ENCODE measurements around the gene SLC16A6. TPM values are rescaled to one million over a fixed set of nuclear protein-coding genes. Genes with fewer than 3 reads are reported as not detected.
"Not testable (repeated sequence)": the region's sequence is repeated elsewhere in the genome, so short reads cannot be mapped to it uniquely, and the experiment has no call there.

Gene SLC16A6
- total RNA-seq, 4 donors from 2014 or later, result 1.1 to 1.7 TPM; not detected in 2

DNA sequence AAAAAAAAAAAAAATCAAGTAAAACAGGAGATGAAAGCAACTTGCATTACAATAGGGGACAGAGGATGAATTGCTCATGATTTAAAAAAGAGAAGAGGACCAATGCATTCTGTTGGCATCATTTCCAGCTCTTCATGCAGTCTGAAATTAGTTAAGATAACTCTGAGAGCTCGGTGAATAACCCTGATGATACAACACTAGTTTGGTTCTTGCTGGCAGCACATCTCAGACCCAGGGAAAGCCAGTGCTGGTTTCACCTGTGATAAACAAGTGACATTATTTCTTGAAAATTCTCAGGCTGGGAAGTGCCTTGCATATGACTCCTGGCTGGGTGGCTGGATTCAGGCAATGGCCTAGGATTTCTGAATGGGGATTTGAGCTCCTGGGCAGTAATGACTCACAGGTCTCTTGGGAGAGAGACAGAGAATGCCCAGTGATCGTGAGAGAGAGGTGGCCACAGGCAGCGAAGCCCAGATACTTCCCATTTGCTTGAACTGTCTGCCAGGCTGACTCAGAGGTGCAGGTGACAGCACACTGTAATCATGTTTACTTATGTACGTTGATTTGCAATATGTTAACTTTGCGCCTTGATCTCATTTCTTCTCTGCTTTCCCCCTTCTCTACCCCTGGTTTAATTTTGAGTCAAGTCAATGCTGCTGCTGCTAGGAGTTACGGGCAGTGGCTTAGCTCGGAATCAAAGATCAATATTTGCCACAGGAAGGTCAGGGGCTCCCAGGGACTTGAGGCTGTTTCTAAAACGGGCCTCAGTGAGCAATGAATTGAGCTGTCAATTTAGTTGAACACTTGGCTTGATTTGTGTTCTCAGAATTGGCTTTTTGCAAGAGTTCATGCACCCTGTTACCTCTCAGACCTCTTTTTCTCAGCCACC, 27.4 kb upstream of the SLC16A6 start:
- no peak for DNase-seq
- Histone ChIP-seq H3K9me3 (no peaks in the 10 kb centered on the region), H3K4me3 (no peak overlapping the region), H3K27ac (no peak overlapping the region), H3K27me3 (no peaks in the 10 kb centered on the region), H3K36me3 (no peaks in the 10 kb centered on the region), H3K4me1 (no peaks in the 10 kb centered on the region)
- TF ChIP-seq POLR2A (IDR thresholded peaks at IDR 0.05), result no peak
- TF ChIP-seq, protein P1, sequence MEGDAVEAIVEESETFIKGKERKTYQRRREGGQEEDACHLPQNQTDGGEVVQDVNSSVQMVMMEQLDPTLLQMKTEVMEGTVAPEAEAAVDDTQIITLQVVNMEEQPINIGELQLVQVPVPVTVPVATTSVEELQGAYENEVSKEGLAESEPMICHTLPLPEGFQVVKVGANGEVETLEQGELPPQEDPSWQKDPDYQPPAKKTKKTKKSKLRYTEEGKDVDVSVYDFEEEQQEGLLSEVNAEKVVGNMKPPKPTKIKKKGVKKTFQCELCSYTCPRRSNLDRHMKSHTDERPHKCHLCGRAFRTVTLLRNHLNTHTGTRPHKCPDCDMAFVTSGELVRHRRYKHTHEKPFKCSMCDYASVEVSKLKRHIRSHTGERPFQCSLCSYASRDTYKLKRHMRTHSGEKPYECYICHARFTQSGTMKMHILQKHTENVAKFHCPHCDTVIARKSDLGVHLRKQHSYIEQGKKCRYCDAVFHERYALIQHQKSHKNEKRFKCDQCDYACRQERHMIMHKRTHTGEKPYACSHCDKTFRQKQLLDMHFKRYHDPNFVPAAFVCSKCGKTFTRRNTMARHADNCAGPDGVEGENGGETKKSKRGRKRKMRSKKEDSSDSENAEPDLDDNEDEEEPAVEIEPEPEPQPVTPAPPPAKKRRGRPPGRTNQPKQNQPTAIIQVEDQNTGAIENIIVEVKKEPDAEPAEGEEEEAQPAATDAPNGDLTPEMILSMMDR (IDR thresholded peaks at IDR 0.05), result no peak

DNA sequence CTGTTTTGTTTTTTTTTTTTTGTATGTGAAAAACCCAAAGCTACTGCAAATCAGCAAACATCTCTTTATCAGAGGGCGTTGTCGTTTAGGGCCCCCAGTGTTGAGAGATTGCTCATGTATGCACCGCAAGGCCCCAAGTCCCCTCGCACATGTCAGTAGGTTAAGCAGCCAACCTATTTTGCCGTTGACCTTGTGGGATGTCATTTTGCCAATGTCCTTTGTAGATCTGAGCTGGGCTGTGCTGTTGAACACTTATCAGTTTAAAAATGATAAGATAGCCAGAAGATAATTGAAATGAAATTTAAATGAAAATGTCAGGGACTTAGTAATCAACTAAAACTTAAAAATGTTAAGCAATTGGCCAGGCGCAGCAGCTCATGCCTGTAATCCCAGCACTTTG, 26.5 kb upstream of the SLC16A6 start:
- DNase-seq, result no peak
- TF ChIP-seq, protein P1 (IDR thresholded peaks at IDR 0.05), result no peak
- no peak for TF ChIP-seq POLR2A (IDR thresholded peaks at IDR 0.05)
- H3K4me3 ChIP-seq, result no peak overlapping the region
- H3K9me3 ChIP-seq, result no peaks in the 10 kb centered on the region
- no peak overlapping the region for H3K27ac ChIP-seq
- H3K27me3 ChIP-seq, result no peaks in the 10 kb centered on the region
- H3K4me1 ChIP-seq, result no peaks in the 10 kb centered on the region
- H3K36me3 ChIP-seq, result no peaks in the 10 kb centered on the region

DNA sequence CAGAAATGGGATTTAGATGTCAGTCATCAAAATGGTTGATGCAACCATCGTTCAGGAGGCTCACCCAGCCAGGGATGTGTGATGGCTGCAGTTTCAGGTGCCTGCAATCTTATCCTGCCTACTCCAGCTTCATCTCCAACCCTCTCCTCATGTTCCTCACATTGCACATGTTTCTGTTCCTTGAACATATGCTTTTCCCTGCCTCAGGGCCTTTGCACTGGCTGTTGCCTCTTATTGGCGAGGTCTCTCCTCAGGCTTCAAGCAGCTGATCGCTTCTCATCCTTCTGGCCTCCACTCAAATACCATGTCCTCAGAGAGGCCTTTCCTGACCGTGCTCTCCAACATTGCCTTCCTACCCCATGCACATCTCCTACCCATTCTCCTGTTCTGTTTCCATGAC, 25.0 kb upstream of the SLC16A6 start:
- Histone ChIP-seq H3K9me3 (no peaks in the 10 kb centered on the region), H3K4me1 (no peaks in the 10 kb centered on the region), H3K27me3 (no peaks in the 10 kb centered on the region), H3K36me3 (no peaks in the 10 kb centered on the region), H3K27ac (no peak overlapping the region), H3K4me3 (no peak overlapping the region)
- no peak for TF ChIP-seq POLR2A (IDR thresholded peaks at IDR 0.05)
- TF ChIP-seq, protein P1 (IDR thresholded peaks at IDR 0.05), result no peak
- DNase-seq, result no peak

DNA sequence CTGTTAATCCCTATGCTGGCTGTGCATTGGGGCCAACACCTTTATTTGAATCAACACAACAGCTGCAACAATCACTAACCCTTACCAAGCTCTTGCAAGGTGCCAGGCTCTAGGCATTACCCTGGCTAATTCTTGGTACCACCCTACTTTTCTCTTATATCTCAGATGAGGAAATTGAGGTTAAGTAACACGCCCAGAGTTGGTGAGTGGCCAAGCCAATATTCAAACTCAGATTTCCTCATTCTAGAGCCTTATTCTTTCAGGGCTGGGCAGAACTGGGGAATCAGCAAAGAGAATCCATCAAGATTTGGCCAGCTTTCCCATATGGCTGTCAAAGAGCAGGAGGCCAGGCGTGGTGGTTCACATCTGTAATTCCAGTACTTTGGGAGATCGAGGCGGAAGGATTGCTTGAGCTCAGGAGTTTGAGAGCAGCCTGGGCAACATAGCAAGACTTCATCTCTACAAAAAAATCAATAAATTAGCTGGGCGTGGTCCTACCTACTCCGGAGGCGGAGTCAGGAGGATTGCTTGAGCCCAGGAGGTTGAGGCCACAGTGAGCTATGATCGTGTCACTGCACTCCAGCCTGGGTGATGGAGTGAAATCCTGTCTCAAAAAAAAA, 24.1 kb upstream of the SLC16A6 start:
- Histone ChIP-seq H3K27ac (no peak overlapping the region), H3K36me3 (no peaks in the 10 kb centered on the region), H3K9me3 (no peaks in the 10 kb centered on the region), H3K27me3 (no peaks in the 10 kb centered on the region), H3K4me1 (no peaks in the 10 kb centered on the region), H3K4me3 (no peak overlapping the region)
- TF ChIP-seq POLR2A (IDR thresholded peaks at IDR 0.05), result no peak
- TF ChIP-seq, protein P1 (IDR thresholded peaks at IDR 0.05), result no peak
- peak in 1 of 3 donors; percentile 53 for DNase-seq

DNA sequence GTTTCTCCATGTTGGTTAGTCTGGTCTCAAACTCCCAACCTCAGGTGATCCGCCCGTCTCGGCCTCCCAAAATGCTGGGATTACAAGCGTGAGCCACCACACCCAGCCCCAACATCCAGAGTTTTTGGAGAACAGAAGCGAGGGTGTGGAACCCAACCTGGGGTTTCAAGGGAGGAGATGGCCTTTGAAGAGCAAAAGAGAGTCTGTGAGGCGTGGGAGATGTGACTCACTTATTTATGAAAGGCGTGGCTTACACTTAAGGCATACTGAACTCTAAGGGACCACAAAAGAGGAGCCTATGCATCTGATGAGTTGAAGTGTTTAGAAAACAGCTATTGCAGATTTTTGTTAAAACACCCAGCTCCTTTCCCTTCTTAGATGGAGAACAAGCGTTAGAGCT, 19.2 kb upstream of the SLC16A6 start:
- Histone ChIP-seq H3K4me3 (no peak overlapping the region), H3K4me1 (no peaks in the 10 kb centered on the region), H3K27ac (no peak overlapping the region), H3K36me3 (no peaks in the 10 kb centered on the region), H3K27me3 (no peaks in the 10 kb centered on the region), H3K9me3 (no peaks in the 10 kb centered on the region)
- TF ChIP-seq, protein P1 (IDR thresholded peaks at IDR 0.05), result no peak
- TF ChIP-seq POLR2A (IDR thresholded peaks at IDR 0.05), result no peak
- DNase-seq, result no peak

DNA sequence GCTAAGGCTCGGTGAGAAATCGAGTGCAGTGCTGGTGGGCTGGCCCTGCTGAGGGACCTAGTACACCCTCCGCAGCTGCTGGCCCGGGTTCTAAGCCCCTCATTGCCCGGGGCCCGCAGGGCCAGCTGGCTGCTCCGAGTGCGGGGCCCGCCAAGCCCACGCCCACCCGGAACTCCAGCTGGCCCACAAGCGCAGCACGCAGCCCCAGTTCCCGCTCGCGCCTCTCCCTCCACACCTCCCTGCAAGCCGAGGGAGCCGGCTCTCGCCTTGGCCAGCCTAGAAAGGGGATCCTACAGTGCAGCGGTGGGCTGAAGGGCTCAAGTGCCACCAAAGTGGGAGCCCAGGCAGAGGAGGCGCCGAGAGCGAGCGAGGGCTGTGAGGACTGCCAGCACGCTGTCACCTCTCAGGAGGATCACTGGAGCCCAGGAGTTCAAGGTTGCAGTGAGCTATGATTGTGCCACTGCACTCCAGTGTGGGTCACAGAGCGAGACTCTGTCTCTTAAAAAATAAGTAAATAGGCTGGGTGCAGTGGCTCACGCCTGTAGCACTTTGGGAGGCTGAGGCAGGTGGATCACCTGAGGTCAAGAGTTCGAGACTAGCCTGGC, 18.2 kb upstream of the SLC16A6 start:
- H3K4me3 ChIP-seq, H3K27me3 ChIP-seq, H3K4me1 ChIP-seq, H3K36me3 ChIP-seq, DNase-seq, H3K9me3 ChIP-seq, H3K27ac ChIP-seq: not testable (repeated sequence)

DNA sequence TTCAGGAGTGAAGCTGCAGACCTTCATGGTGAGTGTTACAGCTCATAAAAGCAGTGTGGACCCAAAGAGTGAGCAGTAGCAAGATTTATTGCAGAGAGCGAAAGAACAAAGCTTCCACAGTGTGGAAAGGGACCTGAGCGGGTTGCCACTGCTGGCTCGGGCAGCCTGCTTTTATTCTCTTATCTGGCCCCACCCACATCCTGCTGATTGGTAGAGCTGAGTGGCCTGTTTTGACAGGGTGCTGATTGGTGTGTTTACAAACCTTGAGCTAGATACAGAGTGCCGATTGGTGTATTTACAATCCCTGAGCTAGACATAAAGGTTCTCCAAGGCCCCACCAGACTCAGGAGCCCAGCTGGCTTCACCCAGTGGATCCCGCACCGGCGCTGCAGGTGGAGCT, 17.6 kb upstream of the SLC16A6 start:
- not testable (repeated sequence) for H3K27me3 ChIP-seq, DNase-seq, H3K4me3 ChIP-seq, H3K27ac ChIP-seq, H3K36me3 ChIP-seq, H3K9me3 ChIP-seq, H3K4me1 ChIP-seq
